OCI-LY7 (cell line): ENCODE measurements around the gene GNPDA1. TPM values are rescaled to one million over a fixed set of nuclear protein-coding genes. Genes with fewer than 3 reads are reported as not detected.

ENCODE experiments used
- BruUV-seq: library from RNA; stranded (reverse); fragments of 400-500 nt; replicated peaks from 2 replicates; lab custom pipeline; 2021; lab: Mats Ljungman, UMichigan
- CTCF ChIA-PET: fragments of 300-600 bp; sonication (Branson Sonifier 250); formaldehyde crosslinking; loops from one replicate; lab custom pipeline; 2022; ENCODE audit warnings: antibody characterized with exemption; ENCODE audit not compliant: unreplicated experiment; lab: Charles Lee
- POLR2A ChIA-PET: fragments of 300-600 bp; sonication (Branson Sonifier 250); formaldehyde crosslinking; loops from one replicate; lab custom pipeline; 2022; ENCODE audit warnings: antibody characterized with exemption; lab: Charles Lee
- DNase-seq: peaks from one replicate; pipeline ENCODE4 v3.0.0-alpha.2; 2015; ENCODE audit warnings: low spot score
- H2AFZ ChIP-seq: fragments of 200-600 bp; sonication (generic), shearing (Covaris generic); 2 replicates; pipeline ENCODE4 v1.6.1; 2014; ENCODE audit warnings: mild to moderate bottlenecking, antibody characterized with exemption, low read length, moderate library complexity
- H3K27ac ChIP-seq: fragments of 200-600 bp; sonication (generic); 2 replicates; pipeline ENCODE4 v1.5.1; 2014; ENCODE audit warnings: mixed run types, low read depth, mild to moderate bottlenecking, moderate library complexity, low read length, inconsistent platforms; ENCODE audit not compliant: poor library complexity, severe bottlenecking
- H3K36me3 ChIP-seq: fragments of 200-600 bp; sonication (generic); 2 replicates; pipeline ENCODE4 v1.6.1; 2014; ENCODE audit warnings: mild to moderate bottlenecking, antibody characterized with exemption, low read length, moderate library complexity, mixed read lengths; ENCODE audit not compliant: insufficient read depth
- H3K4me1 ChIP-seq: fragments of 200-600 bp; sonication (generic); 2 replicates; pipeline ENCODE4 v1.5.1; 2014; ENCODE audit warnings: mild to moderate bottlenecking, low read length; ENCODE audit not compliant: insufficient read depth, poor library complexity, severe bottlenecking
- H3K4me2 ChIP-seq: fragments of 200-600 bp; sonication (generic); 2 replicates; pipeline ENCODE4 v1.6.1; 2014; ENCODE audit warnings: mild to moderate bottlenecking, low read length
- H3K4me3 ChIP-seq: fragments of 200-600 bp; sonication (generic); 2 replicates; pipeline ENCODE4 v1.5.1; 2014; ENCODE audit warnings: mild to moderate bottlenecking, low read depth, low read length; ENCODE audit not compliant: poor library complexity, severe bottlenecking
- H3K79me2 ChIP-seq: fragments of 200-600 bp; sonication (generic); 2 replicates; pipeline ENCODE4 v1.6.1; 2016; ENCODE audit warnings: low read depth, mild to moderate bottlenecking, low read length, moderate library complexity, mixed read lengths; ENCODE audit not compliant: insufficient read depth
- H3K9me2 ChIP-seq: fragments of 200-600 bp; sonication (generic); 2 replicates; pipeline ENCODE4 v1.6.1; 2016; ENCODE audit warnings: mild to moderate bottlenecking, low read length, mixed read lengths; ENCODE audit not compliant: insufficient read depth
- H3K9me3 ChIP-seq: fragments of 200-600 bp; sonication (generic); 2 replicates; pipeline ENCODE4 v1.6.1; 2014; ENCODE audit warnings: mild to moderate bottlenecking, mixed run types, low read length, mixed read lengths
- H4K20me1 ChIP-seq: fragments of 200-600 bp; sonication (generic); 2 replicates; pipeline ENCODE4 v1.6.1; 2014; ENCODE audit warnings: mild to moderate bottlenecking, antibody characterized with exemption, low read length, moderate library complexity, mixed read lengths; ENCODE audit not compliant: insufficient read depth
- CTCF ChIP-seq: fragments of 200-600 bp; sonication (generic); conservative IDR thresholded peaks from 2 replicates; pipeline ENCODE4 v1.5.1; 2014; ENCODE audit warnings: mild to moderate bottlenecking, antibody characterized with exemption, low read length, moderate library complexity, mixed read lengths
- EZH2phosphoT487 ChIP-seq: fragments of 200-600 bp; sonication (generic); IDR thresholded peaks from 2 replicates; pipeline ENCODE4 v1.6.1; 2018; ENCODE audit warnings: low read depth, borderline replicate concordance, mild to moderate bottlenecking, mixed run types, antibody characterized with exemption, low read length, moderate library complexity, mixed read lengths
- intact Hi-C: fragments of 100-400 bp; cut with micrococcal nuclease; formaldehyde crosslinking; loops from one replicate; pipeline ENCODE4 v1.10.0; 2022; ENCODE audit not compliant: unreplicated experiment
- total RNA-seq, 2 experiments: library from RNA; depleted of rRNA in 1 of 2; stranded (reverse); fragments of >200 nt in 1 of 2; shearing (Covaris generic) in 1 of 2; gene quantifications; 2 replicates each; pipeline ENCODE4 v1.2.3, GENCODE V29; 2014 to 2022

The GNPDA1 gene
- total RNA-seq, 2 experiments from 2014 or later = 20.2 to 23.1 TPM

GRCh38 chr5:142024771-142025304, 12.0 kb upstream of the GNPDA1 start:
- POLR2A ChIA-PET = interaction anchor here (0.7 to 1.4 kb wide), 8 partner anchors 9 to 167 kb away, joined by 3 to 7 read pairs (median 4); partner anchors contain the start of genes DELE1 and GNPDA1
- H3K9me3 ChIP-seq = no peaks in the 10 kb centered on the region
- BruUV-seq = no TSS peak
- peak overlapping the region; percentile 61 for H3K4me3 ChIP-seq
- intact Hi-C loops = no loop called here
- peak overlapping the region; percentile 91 for H3K4me2 ChIP-seq
- H3K27ac ChIP-seq = peak overlapping the region; percentile 80
- TF ChIP-seq EZH2phosphoT487 (no peak), CTCF (no peak)
- no peaks in the 10 kb centered on the region for H3K9me2 ChIP-seq
- H3K4me1 ChIP-seq = peaks cover 21% of the 10 kb centered on the region
- H4K20me1 ChIP-seq = no peaks in the 10 kb centered on the region
- CTCF ChIA-PET = interaction anchor here (1.7 kb wide), 1 partner anchor 55 kb away, joined by 5 read pairs; no protein-coding TSS in a partner anchor
- H3K79me2 ChIP-seq = no peaks in the 10 kb centered on the region
- DNase-seq = peak; percentile 91
- H3K36me3 ChIP-seq = no peaks in the 10 kb centered on the region
- peak overlapping the region; percentile 99 for H2AFZ ChIP-seq

GRCh38 chr5:142023836-142024235, 11.0 kb upstream of the GNPDA1 start:
- Histone ChIP-seq H3K36me3 (no peaks in the 10 kb centered on the region), H3K4me2 (no peak overlapping the region; the same call in 1 of the 2 replicates), H3K27ac (no peak overlapping the region), H3K9me2 (no peaks in the 10 kb centered on the region), H2AFZ (peak overlapping the region; percentile 99), H3K9me3 (no peaks in the 10 kb centered on the region), H3K4me3 (no peak overlapping the region), H4K20me1 (no peaks in the 10 kb centered on the region), H3K4me1 (peaks cover 21% of the 10 kb centered on the region), H3K79me2 (no peaks in the 10 kb centered on the region)
- no peak for DNase-seq
- TF ChIP-seq CTCF (no peak), EZH2phosphoT487 (no peak)
- no TSS peak for BruUV-seq
- ChIA-PET CTCF (interaction anchor here (1.7 kb wide), 1 partner anchor 54 kb away, joined by 5 read pairs; no protein-coding TSS in a partner anchor), POLR2A (interaction anchor here (1.2 to 1.3 kb wide), 2 partner anchors 9 to 81 kb away, joined by 3 to 4 read pairs; no protein-coding TSS in a partner anchor)
- intact Hi-C loops = no loop called here

DNA sequence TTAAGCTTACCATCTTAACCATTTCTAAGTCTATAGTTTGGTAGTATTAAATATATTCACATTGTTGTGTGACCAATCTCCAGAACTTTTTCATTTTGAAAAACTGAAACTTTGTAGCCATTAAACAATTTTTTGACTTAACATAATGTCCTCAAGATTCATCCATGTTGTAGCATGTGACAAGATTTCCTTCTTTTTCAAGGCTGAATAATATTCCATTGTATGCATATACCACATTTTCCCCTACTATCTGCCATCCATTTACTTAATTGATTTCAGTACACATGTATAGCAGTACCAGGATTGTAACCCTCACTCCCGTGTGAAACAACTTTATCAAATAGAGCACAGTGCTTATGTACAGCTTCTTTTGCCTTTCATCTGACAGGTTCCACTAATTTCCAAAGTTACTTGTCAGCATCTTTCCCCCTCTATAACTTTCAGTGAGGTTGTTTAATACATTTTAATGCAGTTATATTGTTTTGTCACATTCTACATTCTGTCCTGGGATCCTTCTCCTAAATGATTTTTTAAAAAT, 7.4 kb upstream of the GNPDA1 start:
- no peak overlapping the region for H3K4me3 ChIP-seq
- H3K9me3 ChIP-seq = no peaks in the 10 kb centered on the region
- TF ChIP-seq EZH2phosphoT487 (no peak), CTCF (no peak)
- no peaks in the 10 kb centered on the region for H3K36me3 ChIP-seq
- no peak overlapping the region for H2AFZ ChIP-seq
- no peak overlapping the region for H3K4me2 ChIP-seq
- H4K20me1 ChIP-seq = no peaks in the 10 kb centered on the region
- no peaks in the 10 kb centered on the region for H3K9me2 ChIP-seq
- CTCF ChIA-PET = interaction anchor here (0.6 kb wide), 1 partner anchor 48 kb away, joined by 4 read pairs; no protein-coding TSS in a partner anchor
- H3K27ac ChIP-seq = no peak overlapping the region
- intact Hi-C loops = no loop called here
- no TSS peak for BruUV-seq
- H3K79me2 ChIP-seq = no peaks in the 10 kb centered on the region
- H3K4me1 ChIP-seq = peaks cover 45% of the 10 kb centered on the region
- no peak for DNase-seq
- POLR2A ChIA-PET = interaction anchor here (0.6 to 0.8 kb wide), 2 partner anchors 34 to 406 kb away, joined by 3 to 4 read pairs; no protein-coding TSS in a partner anchor
